H9 (cell line): Measurements from ENCODE around the gene NUPR1. TPM values are rescaled to one million over a fixed set of nuclear protein-coding genes. Genes with fewer than 3 reads are reported as not detected.

Experiments
- DNase-seq: peaks from one replicate; pipeline ENCODE4 v3.0.0-alpha.2; 2017
- H2AFZ ChIP-seq: one replicate; pipeline ENCODE4 v1.6.1; 2013; ENCODE audit warnings: mild to moderate bottlenecking, low read length, control low read depth, moderate library complexity
- H2AK5ac ChIP-seq: 2 replicates; pipeline ENCODE4 v1.6.1; 2013; ENCODE audit warnings: low read length, control low read depth, mixed read lengths; ENCODE audit not compliant: insufficient read length
- H2BK120ac ChIP-seq: one replicate; pipeline ENCODE4 v1.6.1; 2013; ENCODE audit warnings: low read depth, mild to moderate bottlenecking, low read length, control low read depth, inconsistent platforms; ENCODE audit not compliant: poor library complexity, severe bottlenecking
- H2BK12ac ChIP-seq: 2 replicates; pipeline ENCODE4 v1.6.1; 2013; ENCODE audit warnings: low read length, control low read depth, mixed read lengths, low read depth; ENCODE audit not compliant: insufficient read length
- H2BK15ac ChIP-seq: 2 replicates; pipeline ENCODE4 v1.6.1; 2013; ENCODE audit warnings: low read depth, low read length, control low read depth
- H2BK20ac ChIP-seq: one replicate; pipeline ENCODE4 v1.6.1; 2013; ENCODE audit warnings: low read depth, mild to moderate bottlenecking, low read length, control low read depth, inconsistent platforms; ENCODE audit not compliant: poor library complexity, severe bottlenecking
- H2BK5ac ChIP-seq: 2 replicates; pipeline ENCODE4 v1.6.1; 2013; ENCODE audit warnings: low read length, control low read depth, mixed read lengths; ENCODE audit not compliant: insufficient read length
- H3K14ac ChIP-seq: 2 replicates; pipeline ENCODE4 v1.6.1; 2013; ENCODE audit warnings: low read length, control low read depth; ENCODE audit not compliant: insufficient read depth
- H3K18ac ChIP-seq: 2 replicates; pipeline ENCODE4 v1.6.1; 2013; ENCODE audit warnings: low read depth, mild to moderate bottlenecking, mixed read lengths, low read length, control low read depth; ENCODE audit not compliant: insufficient read length
- H3K23ac ChIP-seq: 2 replicates; pipeline ENCODE4 v1.6.1; 2013; ENCODE audit warnings: low read length, control low read depth, mixed read lengths, low read depth; ENCODE audit not compliant: insufficient read length
- H3K23me2 ChIP-seq: 2 replicates; pipeline ENCODE4 v1.6.1; 2013; ENCODE audit warnings: low read depth, mild to moderate bottlenecking, mixed read lengths, low read length, control low read depth; ENCODE audit not compliant: insufficient read length, poor library complexity, severe bottlenecking
- H3K27ac ChIP-seq: 2 replicates; pipeline ENCODE4 v1.5.1; 2013; ENCODE audit warnings: low read length, control low read depth, mixed read lengths, low read depth; ENCODE audit not compliant: insufficient read length
- H3K27me3 ChIP-seq: 2 replicates; pipeline ENCODE4 v1.6.1; 2013; ENCODE audit warnings: low read length, control low read depth, inconsistent platforms; ENCODE audit not compliant: insufficient read depth
- H3K4ac ChIP-seq: 2 replicates; pipeline ENCODE4 v1.6.1; 2013; ENCODE audit warnings: low read depth, mild to moderate bottlenecking, control low read depth, inconsistent platforms, low read length, moderate library complexity
- H3K4me1 ChIP-seq: 2 replicates; pipeline ENCODE4 v1.6.1; 2013; ENCODE audit warnings: low read length, control low read depth, inconsistent platforms; ENCODE audit not compliant: insufficient read depth
- H3K4me2 ChIP-seq: 2 replicates; pipeline ENCODE4 v1.6.1; 2013; ENCODE audit warnings: low read length, control low read depth, mixed read lengths; ENCODE audit not compliant: insufficient read length, insufficient read depth
- H3K56ac ChIP-seq: 2 replicates; pipeline ENCODE4 v1.6.1; 2013; ENCODE audit warnings: low read depth, mild to moderate bottlenecking, mixed read lengths, low read length, control low read depth; ENCODE audit not compliant: insufficient read length
- H3K79me1 ChIP-seq: 2 replicates; pipeline ENCODE4 v1.6.1; 2013; ENCODE audit warnings: low read depth, mild to moderate bottlenecking, moderate library complexity, low read length, control low read depth, inconsistent platforms; ENCODE audit not compliant: insufficient read depth, poor library complexity, severe bottlenecking
- H3K79me2 ChIP-seq: 2 replicates; pipeline ENCODE4 v1.6.1; 2013; ENCODE audit warnings: low read length, control low read depth, inconsistent platforms; ENCODE audit not compliant: insufficient read depth
- H3K9ac ChIP-seq: 2 replicates; pipeline ENCODE4 v1.6.1; 2013; ENCODE audit warnings: low read length, control low read depth, mixed read lengths; ENCODE audit not compliant: insufficient read length; ENCODE audit errors: extremely low read depth
- H3K9me3 ChIP-seq: one replicate; pipeline ENCODE4 v1.6.1; 2013; ENCODE audit warnings: low read depth, low read length, inconsistent platforms; ENCODE audit not compliant: control insufficient read depth
- H3T11ph ChIP-seq: one replicate; pipeline ENCODE4 v1.6.1; 2013; ENCODE audit warnings: mild to moderate bottlenecking, low read length, control low read depth, inconsistent platforms
- H4K20me1 ChIP-seq: one replicate; pipeline ENCODE4 v1.6.1; 2013; ENCODE audit not compliant: control insufficient read depth, insufficient read length, insufficient read depth
- H4K5ac ChIP-seq: 2 replicates; pipeline ENCODE4 v1.6.1; 2013; ENCODE audit warnings: low read depth, mild to moderate bottlenecking, mixed read lengths, low read length, control low read depth; ENCODE audit not compliant: insufficient read length
- H4K8ac ChIP-seq: replicated peaks from 2 replicates; pipeline ENCODE4 v1.6.1; 2013; ENCODE audit warnings: low read length, control low read depth, mixed read lengths, low read depth; ENCODE audit not compliant: insufficient read length
- H4K91ac ChIP-seq: 2 replicates; pipeline ENCODE4 v1.6.1; 2013; ENCODE audit warnings: low read depth, mild to moderate bottlenecking, moderate library complexity, mixed read lengths, low read length, control low read depth; ENCODE audit not compliant: insufficient read length
- H3K27ac Mint-ChIP-seq, 3 experiments: 2 replicates in 2 of 3; 3 replicates in 1 of 3; pipeline ENCODE4 v1.8.0; 2020 to 2021; ENCODE audit warnings: mixed read lengths in 3 of 3, mild to moderate bottlenecking in 1 of 3, moderate library complexity in 1 of 3
- H3K27me3 Mint-ChIP-seq: 2 replicates; pipeline ENCODE4 v1.8.0; 2021; ENCODE audit warnings: low read depth, mild to moderate bottlenecking, moderate library complexity, mixed read lengths
- H3K36me3 Mint-ChIP-seq, 3 experiments: 2 replicates in 2 of 3; 3 replicates in 1 of 3; pipeline ENCODE4 v1.8.0; 2020 to 2021; ENCODE audit warnings: low read depth in 3 of 3, mixed read lengths in 3 of 3; ENCODE audit not compliant: insufficient read depth in 1 of 3
- H3K4me1 Mint-ChIP-seq, 2 experiments: 2 replicates each; pipeline ENCODE4 v1.8.0; 2020; ENCODE audit warnings: mixed read lengths in 2 of 2
- H3K4me3 Mint-ChIP-seq, 2 experiments: 2 replicates in 1 of 2; 3 replicates in 1 of 2; pipeline ENCODE4 v1.8.0; 2020 to 2021; ENCODE audit warnings: mild to moderate bottlenecking in 2 of 2, mixed read lengths in 2 of 2, moderate library complexity in 1 of 2
- H3K9me3 Mint-ChIP-seq, 2 experiments: 2 replicates in 1 of 2; 3 replicates in 1 of 2; pipeline ENCODE4 v1.8.0; 2020; ENCODE audit warnings: mild to moderate bottlenecking in 2 of 2, mixed read lengths in 2 of 2, moderate library complexity in 1 of 2
- WGBS: extraction: QIAGEN DNeasy Blood & Tissue Kit; methylation state at CpG from one replicate; pipeline ENCODE4 v1.1.7; 2013; ENCODE audit warnings: missing lambda C conversion rate, low lambda C conversion rate, mixed read lengths; ENCODE audit not compliant: insufficient read length; ENCODE audit errors: extremely low coverage; 5-methylcytosine and 5-hydroxymethylcytosine counted together
- total RNA-seq: library from RNA; stranded (reverse); gene quantifications from 2 replicates; pipeline ENCODE4 v1.2.1, GENCODE V29; 2021
- TF ChIP-seq, protein P1 (sequence below): fragments of 200-600 bp; sonication (generic); conservative IDR thresholded peaks from 3 replicates; pipeline ENCODE4 v1.8.0; 2021; ENCODE audit warnings: antibody characterized with exemption, mild to moderate bottlenecking

The NUPR1 gene
- total RNA-seq, 1 experiment from 2014 or later, result 0.35 TPM

GRCh38 chr16:28514246-28514645 lies 24.5 kb downstream of the NUPR1 start:
- H3K14ac ChIP-seq, result peak overlapping the region; percentile 71; the same call in 1 of the 2 replicates
- H2BK15ac ChIP-seq, result no peak overlapping the region; the same call in 1 of the 2 replicates
- H3K23me2 ChIP-seq, result no peaks in the 10 kb centered on the region
- no peak overlapping the region for H3T11ph ChIP-seq
- Mint-ChIP-seq H3K9me3 (no peaks in the 10 kb centered on the region), H3K4me3 (no peak overlapping the region), H3K27me3 (no peaks in the 10 kb centered on the region; the same call in 1 of the 2 replicates), H3K36me3 (no peaks in the 10 kb centered on the region), H3K4me1 (no peaks in the 10 kb centered on the region), H3K27ac (peak overlapping the region in 1 of 3 experiments; percentile 87; a peak in 1 of 7 replicates)
- no peak overlapping the region for H2BK12ac ChIP-seq
- no peak overlapping the region for H3K23ac ChIP-seq
- H3K79me1 ChIP-seq, result no peaks in the 10 kb centered on the region
- H3K56ac ChIP-seq, result no peak overlapping the region
- no peaks in the 10 kb centered on the region for H4K20me1 ChIP-seq
- no peak for DNase-seq
- H3K9ac ChIP-seq, result no peak overlapping the region
- no peak overlapping the region for H2BK20ac ChIP-seq
- H3K4ac ChIP-seq, result no peak overlapping the region
- TF ChIP-seq, protein P1, sequence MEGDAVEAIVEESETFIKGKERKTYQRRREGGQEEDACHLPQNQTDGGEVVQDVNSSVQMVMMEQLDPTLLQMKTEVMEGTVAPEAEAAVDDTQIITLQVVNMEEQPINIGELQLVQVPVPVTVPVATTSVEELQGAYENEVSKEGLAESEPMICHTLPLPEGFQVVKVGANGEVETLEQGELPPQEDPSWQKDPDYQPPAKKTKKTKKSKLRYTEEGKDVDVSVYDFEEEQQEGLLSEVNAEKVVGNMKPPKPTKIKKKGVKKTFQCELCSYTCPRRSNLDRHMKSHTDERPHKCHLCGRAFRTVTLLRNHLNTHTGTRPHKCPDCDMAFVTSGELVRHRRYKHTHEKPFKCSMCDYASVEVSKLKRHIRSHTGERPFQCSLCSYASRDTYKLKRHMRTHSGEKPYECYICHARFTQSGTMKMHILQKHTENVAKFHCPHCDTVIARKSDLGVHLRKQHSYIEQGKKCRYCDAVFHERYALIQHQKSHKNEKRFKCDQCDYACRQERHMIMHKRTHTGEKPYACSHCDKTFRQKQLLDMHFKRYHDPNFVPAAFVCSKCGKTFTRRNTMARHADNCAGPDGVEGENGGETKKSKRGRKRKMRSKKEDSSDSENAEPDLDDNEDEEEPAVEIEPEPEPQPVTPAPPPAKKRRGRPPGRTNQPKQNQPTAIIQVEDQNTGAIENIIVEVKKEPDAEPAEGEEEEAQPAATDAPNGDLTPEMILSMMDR, result no peak
- H2AFZ ChIP-seq, result no peak overlapping the region
- no peaks in the 10 kb centered on the region for H3K9me3 ChIP-seq
- H4K8ac ChIP-seq, result no peak overlapping the region
- H4K91ac ChIP-seq, result no peak overlapping the region
- H2BK5ac ChIP-seq, result no peak overlapping the region
- no CpG with 5 or more reads among the region's 7 CpGs for WGBS
- H3K18ac ChIP-seq, result no peak overlapping the region
- no peak overlapping the region for H3K4me2 ChIP-seq
- H4K5ac ChIP-seq, result no peak overlapping the region
- no peak overlapping the region for H2AK5ac ChIP-seq
- no peaks in the 10 kb centered on the region for H3K4me1 ChIP-seq
- no peaks in the 10 kb centered on the region for H3K79me2 ChIP-seq
- H2BK120ac ChIP-seq, result no peak overlapping the region
- no peaks in the 10 kb centered on the region for H3K27me3 ChIP-seq
- no peak overlapping the region for H3K27ac ChIP-seq
